GM18951 (cell line): ENCODE measurements around the gene NHSL1.

ENCODE experiments used
- POLR2A ChIP-seq: IDR thresholded peaks from 4 replicates; pipeline ENCODE4 v1.6.1; 2011; ENCODE audit warnings: mild to moderate bottlenecking; ENCODE audit not compliant: insufficient read length, insufficient read depth; ENCODE audit errors: extremely low read depth
- in situ Hi-C: fragments of 300-500 bp; cut with MboI; formaldehyde crosslinking; loops from one replicate; pipeline ENCODE4 v1.12.0; 2022; ENCODE audit warnings: low sequenced_read_pairs, mixed read lengths, inconsistent platforms; ENCODE audit not compliant: unreplicated experiment

Gene NHSL1

GRCh38 chr6:138517635-138518034 is 18.3 kb upstream of the NHSL1 start:
- TF ChIP-seq POLR2A: no peak
- in situ Hi-C loops: loop anchor here (5.0 to 10.0 kb wide), 2 partner anchors 85 to 403 kb away; no protein-coding TSS in a partner anchor

GRCh38 chr6:138515657-138516248 is 16.5 kb upstream of the NHSL1 start:
- no peak for TF ChIP-seq POLR2A
- in situ Hi-C loops: loop anchor here (5.0 to 10.0 kb wide), 2 partner anchors 83 to 401 kb away; no protein-coding TSS in a partner anchor

- no peak for TF ChIP-seq POLR2A
- in situ Hi-C loops: loop anchor here (5.0 to 10.0 kb wide), 2 partner anchors 83 to 400 kb away; no protein-coding TSS in a partner anchor
These were observed 15.7 kb upstream of the NHSL1 start for GRCh38 chr6:138514860-138515540.

- no peak for TF ChIP-seq POLR2A
- in situ Hi-C loops: loop anchor here (10.0 kb wide), 1 partner anchor 398 kb away; no protein-coding TSS in a partner anchor
These were observed 13.3 kb upstream of the NHSL1 start for GRCh38 chr6:138512609-138513008.

GRCh38 chr6:138510093-138510492 is 10.8 kb upstream of the NHSL1 start:
- no peak for TF ChIP-seq POLR2A
- in situ Hi-C loops: loop anchor here (10.0 kb wide), 1 partner anchor 395 kb away; no protein-coding TSS in a partner anchor

- in situ Hi-C loops: no loop called here
- TF ChIP-seq POLR2A: no peak
These were observed 10.1 kb upstream of the NHSL1 start for GRCh38 chr6:138509371-138509770.

GRCh38 chr6:138508676-138508988 is 9.3 kb upstream of the NHSL1 start:
- no peak for TF ChIP-seq POLR2A
- in situ Hi-C loops: no loop called here

- in situ Hi-C loops: no loop called here
- no peak for TF ChIP-seq POLR2A
These were observed 8.8 kb upstream of the NHSL1 start for GRCh38 chr6:138507977-138508675.

GRCh38 chr6:138504764-138505689 is 5.7 kb upstream of the NHSL1 start:
- in situ Hi-C loops: no loop called here
- no peak for TF ChIP-seq POLR2A

- TF ChIP-seq POLR2A: no peak
- in situ Hi-C loops: no loop called here
These were observed 4.8 kb upstream of the NHSL1 start for GRCh38 chr6:138503881-138504680.

- in situ Hi-C loops: no loop called here
These were observed 3.3 kb upstream of the NHSL1 start for GRCh38 chr6:138502546-138502945.

GRCh38 chr6:138500867-138501446 is 1.7 kb upstream of the NHSL1 start:
- TF ChIP-seq POLR2A: no peak
- in situ Hi-C loops: no loop called here

More at GRCh38 chr6:138502546-138502945, 3.3 kb upstream of the NHSL1 start:
- TF ChIP-seq POLR2A: no peak
